ENCODE results near the gene ADD2. TPM values are rescaled to one million over a fixed set of nuclear protein-coding genes. Genes with fewer than 3 reads are reported as not detected.
"Not testable (repeated sequence)": the region's sequence is repeated elsewhere in the genome, so short reads cannot be mapped to it uniquely, and the experiment has no call there.

Gene ADD2, protein sequence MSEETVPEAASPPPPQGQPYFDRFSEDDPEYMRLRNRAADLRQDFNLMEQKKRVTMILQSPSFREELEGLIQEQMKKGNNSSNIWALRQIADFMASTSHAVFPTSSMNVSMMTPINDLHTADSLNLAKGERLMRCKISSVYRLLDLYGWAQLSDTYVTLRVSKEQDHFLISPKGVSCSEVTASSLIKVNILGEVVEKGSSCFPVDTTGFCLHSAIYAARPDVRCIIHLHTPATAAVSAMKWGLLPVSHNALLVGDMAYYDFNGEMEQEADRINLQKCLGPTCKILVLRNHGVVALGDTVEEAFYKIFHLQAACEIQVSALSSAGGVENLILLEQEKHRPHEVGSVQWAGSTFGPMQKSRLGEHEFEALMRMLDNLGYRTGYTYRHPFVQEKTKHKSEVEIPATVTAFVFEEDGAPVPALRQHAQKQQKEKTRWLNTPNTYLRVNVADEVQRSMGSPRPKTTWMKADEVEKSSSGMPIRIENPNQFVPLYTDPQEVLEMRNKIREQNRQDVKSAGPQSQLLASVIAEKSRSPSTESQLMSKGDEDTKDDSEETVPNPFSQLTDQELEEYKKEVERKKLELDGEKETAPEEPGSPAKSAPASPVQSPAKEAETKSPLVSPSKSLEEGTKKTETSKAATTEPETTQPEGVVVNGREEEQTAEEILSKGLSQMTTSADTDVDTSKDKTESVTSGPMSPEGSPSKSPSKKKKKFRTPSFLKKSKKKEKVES
- total RNA-seq = 1 to 10 TPM; 3.0 to 5.2 TPM
- long read RNA-seq, donor 1, partial matches to known transcripts = 1 of 1 reads
- long read RNA-seq, donor 1, other reads (novel, unspliced or antisense) = 0 of 1 reads
- long read RNA-seq, donor 2 = 0 reads

DNA sequence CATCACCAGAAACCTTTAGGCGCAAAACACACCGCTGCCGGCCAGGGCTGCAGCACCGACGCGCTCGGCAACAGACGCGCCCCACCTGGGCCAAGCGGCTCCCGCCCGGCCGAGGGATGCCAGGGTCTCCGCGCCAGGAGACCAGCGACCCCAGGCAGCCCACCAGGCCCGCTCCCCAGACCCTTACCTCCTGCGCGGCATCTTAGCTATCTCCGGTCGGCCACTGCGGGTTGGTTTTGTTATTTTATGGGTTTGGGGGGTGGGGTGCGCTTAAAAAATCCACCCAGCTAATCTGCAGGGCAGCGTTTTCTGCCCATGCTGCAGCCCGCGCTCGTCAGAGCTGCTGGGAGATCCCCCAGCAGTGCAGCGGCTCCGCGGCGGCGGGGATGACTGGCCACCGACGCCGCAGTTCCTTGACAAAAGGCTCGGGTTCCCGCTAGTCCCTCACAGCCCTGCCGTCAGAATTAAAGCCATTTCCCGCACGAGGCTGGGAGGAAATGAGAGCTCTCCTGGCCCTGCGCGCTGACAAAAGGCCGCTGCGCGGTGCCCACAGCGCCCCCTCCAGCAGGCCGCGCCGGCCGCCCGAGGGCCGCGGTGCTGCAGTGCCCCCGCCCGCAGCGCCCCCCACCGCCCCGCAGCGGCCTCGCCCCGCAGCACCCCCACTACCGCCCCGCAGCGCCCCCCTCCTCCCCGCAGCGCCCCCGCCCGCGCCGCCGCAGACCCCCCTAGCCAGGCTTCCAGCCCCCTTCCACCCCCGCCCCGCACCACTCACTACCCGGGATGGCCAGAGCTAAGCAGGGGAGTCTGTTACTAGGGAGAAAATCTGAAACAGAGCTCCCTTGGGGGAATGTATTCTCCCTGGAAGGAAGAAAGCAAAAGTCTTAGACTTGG is at the start of gene ADD2:
Gene ADD2 (minus strand): TSS at position 502 of the 891 bp plus-strand sequence. CDS start 61,792 bp downstream, outside the sequence.
- intact Hi-C loops (cut with DNase I) = no loop called here
- peak; percentile 81 for DNase-seq (ENCODE audit: low spot score)

DNA sequence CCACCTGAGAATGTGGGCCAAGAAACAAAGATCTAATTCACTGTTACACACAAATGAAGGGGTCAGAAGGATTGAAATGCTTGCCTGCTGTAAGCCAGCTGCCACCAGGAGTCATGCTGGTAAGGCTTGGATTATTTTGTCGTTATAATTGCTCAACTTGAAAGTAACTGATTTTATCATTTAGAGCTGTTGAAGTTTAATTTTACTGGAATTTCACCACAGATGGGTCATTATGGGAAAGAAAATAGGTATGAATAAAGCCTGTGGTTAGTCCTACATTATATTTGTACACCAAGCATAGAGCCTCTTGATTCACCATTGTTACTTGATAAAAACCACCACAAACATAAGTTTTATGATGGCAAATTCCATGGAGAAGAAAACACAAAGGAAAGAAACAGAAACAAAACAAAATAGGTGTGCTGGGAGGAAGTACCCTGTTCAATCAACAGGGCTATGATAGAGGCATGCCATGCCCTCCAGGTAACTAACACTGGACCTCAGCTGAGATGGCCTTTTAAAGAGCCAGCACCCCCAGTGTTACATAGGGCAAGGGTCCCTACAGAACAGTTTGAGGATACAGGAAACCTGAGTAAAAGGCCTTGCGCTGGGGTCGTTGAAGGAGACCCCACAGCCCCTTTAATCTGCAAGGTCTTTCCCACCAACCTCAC is 49.4 kb upstream of the ADD2 start:
- DNase-seq (ENCODE audit: low spot score) = no peak
- intact Hi-C loops (cut with DNase I) = no loop called here

DNA sequence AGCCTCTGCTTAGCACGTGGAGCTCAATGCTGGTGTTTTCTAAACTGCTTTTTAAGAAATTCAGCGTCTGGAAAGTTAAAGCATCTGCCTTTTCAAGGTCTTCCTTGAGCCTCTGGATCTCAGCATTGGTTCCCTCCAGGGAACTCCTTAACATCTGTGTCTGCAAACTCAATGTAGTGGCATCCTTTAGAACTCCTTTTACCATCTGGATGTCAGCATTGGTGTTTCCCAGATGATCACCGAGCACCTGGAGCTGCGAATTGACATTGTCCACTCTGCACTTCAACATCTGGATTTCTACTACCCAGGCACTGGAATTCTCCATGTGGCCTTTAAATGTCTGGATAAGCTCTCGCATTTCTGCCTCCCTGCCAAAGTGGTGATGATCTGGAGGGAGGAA is 48.7 kb upstream of the ADD2 start:
- DNase-seq (ENCODE audit: low spot score) = no peak
- intact Hi-C loops (cut with DNase I) = no loop called here

DNA sequence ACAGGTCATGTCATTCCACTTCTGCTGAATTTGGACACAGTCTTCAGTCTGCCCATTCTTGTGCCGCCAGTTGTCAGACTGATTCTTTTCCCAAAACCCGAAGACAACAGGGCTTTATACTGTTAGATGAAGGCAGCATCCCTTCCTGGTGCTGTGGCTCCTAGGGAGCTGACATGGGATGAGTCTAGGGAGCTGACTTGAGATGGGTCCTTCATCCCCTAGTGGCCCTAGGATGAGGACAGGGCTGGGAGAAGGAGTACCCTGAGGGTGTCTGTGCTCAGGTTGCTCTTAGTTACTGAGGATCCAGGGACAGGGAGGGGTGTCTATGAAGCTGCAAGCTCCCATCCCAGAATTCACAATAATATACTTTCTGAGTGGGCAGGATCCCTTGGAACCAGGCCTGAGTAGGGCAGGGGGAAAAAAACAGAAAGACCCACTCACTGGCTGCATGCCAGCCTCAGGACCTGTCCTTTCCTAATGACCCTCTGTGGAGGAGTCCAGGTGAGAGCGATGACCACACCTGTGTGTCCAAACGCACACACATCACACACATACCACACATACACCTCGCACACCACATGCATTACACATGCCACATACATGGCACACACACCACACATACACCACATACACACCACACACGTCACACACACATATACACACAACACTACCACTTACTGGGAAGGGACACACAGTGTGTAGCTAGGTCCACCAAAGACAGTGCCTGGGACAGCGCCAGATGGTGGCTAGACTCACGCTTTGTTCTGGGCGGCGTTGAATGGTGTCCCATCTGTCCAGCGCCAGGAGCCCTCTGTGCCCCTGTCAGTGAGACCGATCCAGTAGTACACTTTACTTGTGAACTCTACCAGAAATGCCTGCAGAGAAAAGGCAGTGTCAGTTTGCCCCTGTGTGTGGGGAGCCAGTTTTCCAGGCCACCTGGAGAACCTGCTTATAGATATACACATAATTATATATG is 41.3 kb upstream of the ADD2 start:
- intact Hi-C loops (cut with DNase I) = no loop called here
- DNase-seq (ENCODE audit: low spot score) = no peak

DNA sequence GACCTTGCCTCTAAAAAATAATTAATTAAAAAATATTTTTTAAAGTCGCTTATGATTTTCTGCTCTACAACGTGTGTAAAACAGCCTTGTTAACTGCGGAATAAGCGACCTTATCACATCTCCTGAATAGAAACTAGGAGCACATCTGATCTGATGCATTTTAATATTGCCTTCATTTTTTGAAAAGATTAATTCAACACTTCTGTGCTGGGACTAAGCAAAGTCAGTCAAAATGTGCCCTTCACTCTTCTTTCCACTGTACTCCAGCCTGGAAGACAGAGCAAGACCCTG is 39.8 kb upstream of the ADD2 start:
- DNase-seq (ENCODE audit: low spot score) = no peak
- intact Hi-C loops (cut with DNase I) = no loop called here

DNA sequence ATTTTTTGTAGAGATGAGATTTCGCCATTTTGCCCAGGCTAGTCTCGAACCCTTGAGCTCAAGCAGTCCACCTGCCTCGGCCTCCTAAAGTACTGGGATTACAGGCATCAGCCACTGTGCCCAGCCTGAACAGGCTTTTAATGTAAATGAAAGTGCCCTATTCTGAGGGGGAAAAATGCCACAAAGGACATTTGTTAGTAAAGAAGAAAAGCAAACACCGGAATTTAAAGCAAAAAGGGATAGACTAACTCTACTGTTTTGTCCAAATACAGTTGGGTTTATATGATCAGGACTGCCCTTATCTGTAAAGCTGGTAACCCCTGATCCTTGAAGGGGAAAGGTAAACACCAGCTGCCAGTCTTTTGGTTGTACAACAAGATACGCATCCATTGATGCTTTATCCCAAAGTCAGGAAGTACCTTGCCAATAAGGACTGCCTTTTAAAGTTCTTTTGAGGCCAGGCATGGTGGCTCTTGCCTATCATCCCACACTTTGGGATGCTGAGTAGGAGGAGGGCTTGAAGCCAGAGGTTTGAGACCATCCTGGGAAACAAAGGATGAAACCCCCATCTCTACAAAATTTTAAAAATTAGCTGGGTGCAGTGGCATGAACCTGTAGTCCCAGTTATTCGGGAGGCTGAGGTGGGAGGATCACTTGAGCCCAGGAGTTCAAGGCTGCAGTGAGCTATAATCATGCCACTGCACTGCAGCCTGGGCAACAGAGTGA is 39.3 kb upstream of the ADD2 start:
- DNase-seq (ENCODE audit: low spot score) = no peak
- intact Hi-C loops (cut with DNase I) = no loop called here

DNA sequence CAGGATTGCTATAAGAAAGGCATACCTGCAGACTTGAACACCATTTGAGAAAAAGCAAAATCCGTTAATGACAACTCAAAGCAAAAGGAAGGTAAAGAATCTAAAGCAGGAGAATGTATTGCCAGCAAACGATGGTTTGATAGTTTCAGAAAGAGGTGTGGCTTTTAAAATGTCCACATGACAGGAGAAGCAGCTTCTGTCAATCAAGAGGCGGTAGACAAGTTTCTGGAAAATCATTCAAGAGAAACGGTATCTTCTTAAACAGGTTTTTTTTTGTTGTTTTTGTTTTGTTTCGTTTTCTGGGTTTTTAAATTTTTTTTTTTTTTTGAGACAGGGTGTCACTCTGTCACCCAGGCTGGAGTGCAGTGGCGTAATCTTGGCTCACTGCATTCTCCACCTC is 38.6 kb upstream of the ADD2 start:
- DNase-seq (ENCODE audit: low spot score) = no peak
- intact Hi-C loops (cut with DNase I) = no loop called here

DNA sequence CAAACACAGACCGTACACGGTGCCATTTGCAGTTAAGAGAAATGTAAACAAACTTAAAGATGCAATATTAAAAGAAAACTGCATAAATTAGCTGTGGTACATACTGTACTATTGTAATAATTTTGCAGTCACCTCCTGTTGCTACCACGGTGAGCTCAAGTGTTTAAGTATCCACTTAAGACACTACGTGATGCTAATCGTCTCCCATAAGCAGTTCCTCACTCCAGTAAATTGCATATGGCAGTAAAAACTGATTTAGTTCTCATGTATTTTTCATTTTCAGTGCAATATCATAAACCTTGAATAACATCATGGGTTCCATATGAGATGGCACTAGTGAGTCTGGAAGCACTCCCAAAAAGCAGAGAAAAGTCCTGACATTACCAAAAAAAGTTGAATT is 38.0 kb upstream of the ADD2 start:
- no peak for DNase-seq (ENCODE audit: low spot score)
- intact Hi-C loops (cut with DNase I) = no loop called here

DNA sequence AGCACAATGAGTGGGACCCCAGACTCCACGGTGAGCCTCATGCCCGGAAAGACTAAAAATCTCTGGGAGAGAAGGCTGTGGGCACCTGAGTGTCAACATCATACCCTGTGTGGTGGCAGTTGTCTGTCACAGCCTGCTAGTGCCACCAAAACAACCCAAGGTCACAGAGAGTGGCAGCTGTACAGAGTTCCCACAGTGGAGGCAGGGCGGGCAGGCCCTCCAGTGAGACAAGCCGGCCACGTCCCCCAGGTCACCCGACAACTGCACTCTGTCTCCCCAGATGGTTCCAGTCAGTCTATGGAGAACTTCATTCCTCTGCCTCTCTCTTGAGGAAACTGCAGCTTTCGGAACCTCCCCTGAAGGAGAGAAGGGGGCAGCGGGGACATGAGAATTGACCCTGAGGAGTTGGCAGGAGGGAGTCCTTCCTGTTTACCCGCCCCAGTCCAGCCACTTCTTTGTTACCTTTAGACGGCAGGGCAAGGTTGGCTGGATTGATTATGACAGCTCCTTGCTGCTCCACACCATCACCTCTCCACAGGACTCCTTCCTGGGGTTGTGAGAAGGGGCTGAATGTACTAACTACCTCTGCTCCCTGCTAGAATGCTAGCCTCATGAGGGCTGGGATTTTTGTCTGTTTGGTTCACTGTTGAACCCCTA is 33.7 kb upstream of the ADD2 start:
- no peak for DNase-seq (ENCODE audit: low spot score)
- intact Hi-C loops (cut with DNase I) = no loop called here

DNA sequence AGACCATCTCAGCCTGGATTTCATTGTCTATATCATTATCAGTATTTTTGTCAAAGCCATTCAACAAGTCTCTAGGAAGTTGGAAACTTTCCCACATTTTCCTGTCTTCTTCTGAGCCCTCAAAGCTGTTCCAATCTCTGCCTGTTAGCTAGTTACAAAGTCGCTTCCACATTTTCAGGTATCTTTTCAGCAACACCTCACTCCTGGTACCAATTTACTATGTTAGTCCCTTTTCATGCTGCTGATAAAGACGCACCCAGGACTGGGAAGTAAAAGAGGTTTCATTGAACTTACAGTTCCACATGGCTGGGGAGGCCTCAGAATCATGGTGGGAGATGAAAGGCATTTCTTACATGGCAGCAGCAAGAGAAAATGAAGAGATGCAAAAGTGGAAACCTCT is 31.7 kb upstream of the ADD2 start:
- intact Hi-C loops (cut with DNase I) = no loop called here
- no peak for DNase-seq (ENCODE audit: low spot score)

DNA sequence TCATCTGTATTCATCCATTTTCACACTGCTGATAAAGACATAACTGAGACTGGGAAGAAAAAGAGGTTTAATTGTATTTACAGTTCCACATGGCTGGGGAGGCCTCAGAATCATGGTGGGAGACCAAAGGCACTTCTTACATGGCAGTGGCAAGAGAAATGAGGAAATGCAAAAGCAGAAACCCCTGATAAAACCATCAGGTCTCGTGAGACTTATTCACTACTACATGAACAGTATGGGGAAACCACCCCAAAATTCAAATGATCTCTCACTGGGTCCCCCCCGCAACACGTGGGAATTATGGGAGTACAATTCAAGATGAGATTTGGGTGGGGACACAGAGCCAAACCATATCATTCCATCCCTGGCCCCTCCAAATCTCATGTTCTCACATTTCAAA is 30.0 kb upstream of the ADD2 start:
- DNase-seq (ENCODE audit: low spot score); intact Hi-C loops (cut with DNase I): not testable (repeated sequence)

DNA sequence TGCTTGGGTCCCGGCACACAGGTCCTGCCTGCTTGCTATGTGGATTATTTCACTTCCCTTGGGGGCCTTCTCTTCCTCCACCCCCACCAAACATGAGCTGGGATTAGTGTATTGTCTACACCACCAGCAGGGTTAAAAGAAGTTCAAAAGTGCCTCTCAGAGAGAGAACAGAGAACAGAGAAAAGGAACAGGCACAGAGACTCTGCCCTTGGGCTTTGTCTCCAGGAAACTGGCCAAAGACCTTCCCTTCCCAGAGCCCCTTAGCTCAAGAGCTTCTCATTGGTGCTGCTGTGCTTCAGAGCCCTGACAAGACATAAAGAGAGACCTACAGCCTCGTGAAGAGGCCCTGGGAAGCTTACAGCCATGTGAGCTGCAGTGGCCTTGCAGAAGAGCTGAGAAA is 29.5 kb upstream of the ADD2 start:
- intact Hi-C loops (cut with DNase I) = no loop called here

DNA sequence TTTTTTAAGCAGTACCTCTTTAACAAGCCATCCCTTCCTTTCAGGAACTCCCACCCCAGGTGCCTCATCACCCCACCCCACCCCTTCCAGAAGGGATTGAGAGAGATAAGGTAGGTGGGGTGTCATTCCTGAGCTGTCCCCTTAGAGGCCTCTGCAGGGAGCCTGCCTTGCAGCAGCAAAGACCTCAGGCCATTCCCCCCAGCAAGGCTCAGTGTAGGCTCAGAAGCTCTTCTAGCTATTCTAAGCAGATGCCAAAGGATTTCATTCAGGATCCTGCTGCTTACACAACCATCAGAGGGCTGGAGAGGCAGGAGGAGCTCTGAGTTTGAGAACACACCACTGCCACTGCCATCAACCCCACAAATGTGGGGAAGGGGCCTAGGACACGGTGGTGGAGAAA is 28.3 kb upstream of the ADD2 start:
- DNase-seq (ENCODE audit: low spot score) = no peak

More for the DNA sequence above, 29.5 kb upstream of the ADD2 start:
- DNase-seq (ENCODE audit: low spot score) = no peak

DNA sequence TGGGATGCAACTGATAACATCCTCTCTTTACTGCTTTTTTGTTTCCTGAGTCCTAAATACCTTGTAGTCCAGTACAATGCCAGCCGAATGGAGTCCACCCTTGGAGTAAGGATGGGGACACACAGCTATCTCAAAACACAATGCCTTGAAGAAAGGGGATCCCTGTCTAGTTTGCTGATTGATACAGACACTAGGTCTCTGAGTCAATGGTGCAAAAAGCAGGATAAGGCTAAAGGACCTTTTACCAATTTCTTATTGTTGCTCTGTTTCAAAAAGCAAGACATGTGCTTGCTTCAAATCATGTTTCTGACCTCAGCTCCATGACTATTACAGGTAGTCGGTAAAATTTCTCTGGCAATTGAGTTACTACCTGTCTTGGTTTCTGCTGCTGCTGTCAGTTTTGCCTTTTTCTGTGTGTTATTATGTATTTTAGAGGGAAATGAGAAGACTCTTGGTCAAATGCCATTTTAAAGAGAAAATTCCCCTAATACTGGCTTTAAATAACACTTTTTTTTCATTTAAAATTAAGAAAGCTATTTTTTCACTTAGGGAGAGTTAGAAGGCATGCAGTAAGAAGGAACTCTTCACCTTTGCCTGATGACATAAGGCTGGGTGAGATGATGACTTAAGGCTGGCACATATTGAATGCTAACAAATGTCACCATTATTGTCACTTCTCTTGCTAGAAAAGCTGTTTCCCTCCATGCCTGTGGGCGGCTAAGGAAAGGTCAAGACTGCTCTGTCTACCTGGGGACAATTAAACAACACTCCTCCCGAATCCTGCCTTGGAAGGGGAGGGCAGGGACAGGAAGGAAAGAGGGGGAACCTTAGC is 27.4 kb upstream of the ADD2 start:
- DNase-seq (ENCODE audit: low spot score) = no peak
- intact Hi-C loops (cut with DNase I) = no loop called here

More for the DNA sequence above, 28.3 kb upstream of the ADD2 start:
- intact Hi-C loops (cut with DNase I) = no loop called here

DNA sequence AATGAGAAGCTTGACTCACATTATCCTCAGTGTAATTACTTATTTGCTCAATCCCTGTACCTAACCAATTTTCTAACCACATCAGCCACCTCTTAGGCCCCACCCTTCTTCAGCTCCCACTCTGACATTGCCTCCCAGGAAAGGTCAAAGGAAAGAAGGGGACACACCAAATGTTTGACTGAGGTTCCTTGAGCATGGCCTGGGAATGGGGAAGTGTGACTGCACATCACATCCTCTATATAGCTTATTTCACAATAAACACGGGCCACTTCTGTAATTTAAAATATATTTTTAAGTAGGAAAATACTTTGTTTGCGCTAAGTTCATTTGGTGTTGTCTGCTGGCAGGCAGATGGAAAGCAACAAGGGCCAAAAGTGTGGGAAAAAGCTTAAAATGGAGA is 25.4 kb upstream of the ADD2 start:
- intact Hi-C loops (cut with DNase I) = no loop called here
- DNase-seq (ENCODE audit: low spot score) = no peak

DNA sequence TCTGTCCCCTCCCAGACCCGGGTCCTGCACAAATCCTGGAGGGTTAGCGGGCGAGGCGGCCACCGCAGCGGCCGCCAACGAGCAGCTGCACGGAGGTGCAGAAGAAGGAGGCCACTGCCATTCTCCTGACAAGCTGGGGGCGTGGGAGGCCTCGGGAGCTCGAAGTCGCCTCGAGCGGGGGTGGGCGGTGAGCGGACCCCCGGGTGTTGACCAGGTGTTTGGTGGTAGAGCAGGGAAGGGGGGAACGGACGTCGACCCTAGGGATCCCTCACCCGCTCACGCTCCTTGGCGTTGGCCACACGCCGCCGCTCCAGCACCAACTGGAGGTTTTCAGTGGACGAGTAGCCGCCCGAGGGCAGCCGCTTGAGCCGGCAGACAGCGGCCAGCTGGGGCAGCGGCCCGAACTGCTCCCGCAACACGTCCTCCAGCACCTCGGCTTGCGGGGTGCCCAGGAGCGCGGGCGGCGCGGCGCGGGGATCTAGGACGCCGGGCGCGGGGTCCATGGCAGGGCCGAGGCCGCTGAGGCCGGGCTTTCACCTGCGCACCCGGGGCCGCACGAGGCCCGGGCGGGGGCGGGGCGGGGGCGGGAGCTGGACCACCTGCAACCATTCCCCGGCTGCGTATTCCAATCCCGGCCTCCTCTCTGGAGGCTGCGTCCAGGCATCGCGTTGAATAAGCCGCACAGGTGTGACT is 22.3 kb upstream of the ADD2 start, which contains the start of gene FIGLA:
Gene FIGLA (minus strand): TSS at position 508 of the 693 bp plus-strand sequence. CDS start 5 bp downstream, at position 503.
- intact Hi-C loops (cut with DNase I) = no loop called here
- DNase-seq (ENCODE audit: low spot score) = no peak

Data from posterior vena cava (tissue), 2 donors.